Tibial nerve (tissue), 4 donors: ENCODE data around the gene PRELID2. TPM values are rescaled to one million over a fixed set of nuclear protein-coding genes. Genes with fewer than 3 reads are reported as not detected.

Source experiments
- DNase-seq, 2 donors: peaks; one replicate each; pipeline ENCODE4 v3.0.0-alpha.2; 2019; ENCODE audit warnings: low spot score in 2 of 2
- H3K27ac ChIP-seq, 4 donors: fragments of 200-600 bp; sonication (generic) in 3 of 4; one replicate each; pipeline ENCODE4 v1.5.1; 2017 to 2019; ENCODE audit warnings: mild to moderate bottlenecking in 1 of 4
- H3K27me3 ChIP-seq, 2 donors: fragments of 200-600 bp; sonication (generic) in 1 of 2; one replicate each; pipeline versions ENCODE4 v1.5.1 to v1.6.0; 2017 to 2019
- H3K36me3 ChIP-seq, 3 donors: fragments of 200-600 bp; sonication (generic); one replicate each; pipeline ENCODE4 v1.5.1; 2018 to 2019
- H3K4me1 ChIP-seq, 4 donors: fragments of 200-600 bp; sonication (generic) in 3 of 4; one replicate each; pipeline ENCODE4 v1.5.1; 2017 to 2019
- H3K4me3 ChIP-seq, 4 donors: fragments of 200-600 bp; sonication (generic) in 3 of 4; one replicate each; pipeline ENCODE4 v1.5.1; 2017 to 2019; ENCODE audit warnings: mild to moderate bottlenecking in 1 of 4, moderate library complexity in 1 of 4
- H3K9me3 ChIP-seq, 4 donors: fragments of 200-600 bp; sonication (generic) in 3 of 4; one replicate each; pipeline ENCODE4 v1.5.1; 2017 to 2019
- CTCF ChIP-seq, 5 experiments: fragments of 200-600 bp in 3 of 5; fragments of 450-650 bp in 2 of 5; sonication (generic) in 3 of 5; IDR thresholded peaks; one replicate each; pipeline ENCODE4 v1.5.1; 2016 to 2019; ENCODE audit warnings: antibody characterized with exemption in 5 of 5, mild to moderate bottlenecking in 3 of 5, moderate library complexity in 2 of 5
- EP300 ChIP-seq, 2 donors: sonication (generic); formaldehyde crosslinking; IDR thresholded peaks; one replicate each; pipeline ENCODE4 v1.6.1; 2017; ENCODE audit warnings: antibody characterized with exemption in 2 of 2, mild to moderate bottlenecking in 1 of 2
- POLR2A ChIP-seq, 2 donors: fragments of 450-650 bp; IDR thresholded peaks; one replicate each; pipeline ENCODE4 v1.6.1; 2017; ENCODE audit warnings: antibody characterized with exemption in 2 of 2, mild to moderate bottlenecking in 2 of 2, moderate library complexity in 2 of 2
- WGBS, 2 donors: methylation state at CpG; one replicate each; pipeline ENCODE4 v1.1.5; 2018; 5-methylcytosine and 5-hydroxymethylcytosine counted together
- total RNA-seq, 4 donors: library from RNA; depleted of rRNA; stranded (reverse); fragments of >200 nt; gene quantifications; one replicate each; pipeline ENCODE4 v1.1.0, GENCODE V29; 2016

PRELID2 gene
- total RNA-seq, 4 donors from 2014 or later, result 10.5 to 31.7 (median 16.4) TPM

GRCh38 chr5:145848854-145849253 lies 13.7 kb upstream of the PRELID2 start:
- no peaks in the 10 kb centered on the region for H3K9me3 ChIP-seq
- TF ChIP-seq EP300 (IDR thresholded peaks at IDR 0.05), result no peak
- TF ChIP-seq POLR2A (IDR thresholded peaks at IDR 0.05), result no peak
- no peak for TF ChIP-seq CTCF (IDR thresholded peaks at IDR 0.05)
- no peak for DNase-seq
- H3K4me1 ChIP-seq, result no peaks in the 10 kb centered on the region
- no peak overlapping the region for H3K27ac ChIP-seq
- H3K27me3 ChIP-seq, result no peaks in the 10 kb centered on the region
- H3K36me3 ChIP-seq, result no peaks in the 10 kb centered on the region
- WGBS, 2 donors, result 85 to 92% methylated on average over 1 of the region's 1 CpG
- H3K4me3 ChIP-seq, result no peak overlapping the region

GRCh38 chr5:145847499-145848497 lies 12.7 kb upstream of the PRELID2 start:
- no peaks in the 10 kb centered on the region for H3K4me1 ChIP-seq
- H3K36me3 ChIP-seq, result no peaks in the 10 kb centered on the region
- H3K4me3 ChIP-seq, result no peak overlapping the region
- H3K27me3 ChIP-seq, result no peaks in the 10 kb centered on the region
- H3K9me3 ChIP-seq, result no peaks in the 10 kb centered on the region
- no peak overlapping the region for H3K27ac ChIP-seq
- TF ChIP-seq EP300 (IDR thresholded peaks at IDR 0.05), result no peak
- no peak for TF ChIP-seq CTCF (IDR thresholded peaks at IDR 0.05)
- no peak for DNase-seq
- WGBS, 2 donors, result 87% methylated on average over 6 of the region's 6 CpGs

DNA sequence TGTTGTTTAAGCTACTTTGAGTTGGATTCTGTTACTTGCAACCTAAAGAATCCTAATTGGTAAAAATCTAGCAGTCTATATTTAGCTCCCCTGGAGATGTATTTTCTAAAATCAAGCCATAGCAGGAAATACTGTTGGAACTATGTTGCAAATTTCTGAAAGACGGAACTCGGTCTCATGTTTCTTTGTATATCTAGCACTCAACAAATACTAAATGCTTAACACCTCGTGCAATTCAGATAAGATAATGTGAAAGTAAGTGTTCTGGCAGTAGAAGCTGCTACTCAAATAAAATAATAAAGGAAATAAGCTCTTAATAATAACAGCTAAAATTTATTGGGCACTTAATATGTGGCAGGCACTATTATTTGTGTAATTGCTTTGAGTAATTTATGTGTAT lies 10.9 kb upstream of the PRELID2 start:
- TF ChIP-seq CTCF (IDR thresholded peaks at IDR 0.05), result no peak
- no peak for TF ChIP-seq POLR2A (IDR thresholded peaks at IDR 0.05)
- TF ChIP-seq EP300 (IDR thresholded peaks at IDR 0.05), result no peak
- WGBS, 2 donors, result 78 to 81% methylated on average over 3 of the region's 3 CpGs
- Histone ChIP-seq H3K9me3 (no peaks in the 10 kb centered on the region), H3K27ac (no peak overlapping the region), H3K36me3 (no peaks in the 10 kb centered on the region), H3K4me3 (no peak overlapping the region), H3K27me3 (no peaks in the 10 kb centered on the region), H3K4me1 (no peaks in the 10 kb centered on the region)
- DNase-seq, result no peak

GRCh38 chr5:145841299-145841698 lies 6.2 kb upstream of the PRELID2 start:
- TF ChIP-seq CTCF (IDR thresholded peaks at IDR 0.05), result no peak
- no peak for TF ChIP-seq POLR2A (IDR thresholded peaks at IDR 0.05)
- TF ChIP-seq EP300 (IDR thresholded peaks at IDR 0.05), result no peak
- Histone ChIP-seq H3K9me3 (no peaks in the 10 kb centered on the region), H3K27ac (no peak overlapping the region), H3K4me3 (no peak overlapping the region), H3K4me1 (no peaks in the 10 kb centered on the region), H3K36me3 (no peaks in the 10 kb centered on the region), H3K27me3 (no peaks in the 10 kb centered on the region)
- DNase-seq, result no peak

- Histone ChIP-seq H3K36me3 (no peaks in the 10 kb centered on the region), H3K9me3 (no peaks in the 10 kb centered on the region), H3K4me3 (no peak overlapping the region), H3K4me1 (peaks cover 0 to 6% (median 1%) of the 10 kb centered on the region in 4 donors), H3K27me3 (no peaks in the 10 kb centered on the region), H3K27ac (no peak overlapping the region)
- WGBS, 2 donors, result 87 to 94% methylated on average over 3 of the region's 3 CpGs
- DNase-seq, result no peak
- TF ChIP-seq CTCF (IDR thresholded peaks at IDR 0.05) (no peak), POLR2A (IDR thresholded peaks at IDR 0.05) (no peak), EP300 (IDR thresholded peaks at IDR 0.05) (no peak)
These were observed 5.5 kb upstream of the PRELID2 start for GRCh38 chr5:145840458-145841132.
